Neuronal stem cell (in vitro differentiated cells): Measurements from ENCODE around the gene NPR1.

Experiments used
- DNase-seq: peaks from one replicate; pipeline ENCODE4 v3.0.0-alpha.2; 2013; ENCODE audit warnings: low spot score
- H2AFZ ChIP-seq: one replicate; pipeline ENCODE4 v1.6.1; 2013; ENCODE audit warnings: mild to moderate bottlenecking, low read length, inconsistent platforms
- H2AK5ac ChIP-seq: 2 replicates; pipeline ENCODE4 v1.6.1; 2013; ENCODE audit warnings: low read depth, mild to moderate bottlenecking, inconsistent platforms, low read length, moderate library complexity, mixed read lengths
- H2BK120ac ChIP-seq: 2 replicates; pipeline ENCODE4 v1.6.1; 2013; ENCODE audit warnings: low read depth, mild to moderate bottlenecking, inconsistent platforms, low read length, moderate library complexity, mixed read lengths
- H2BK12ac ChIP-seq: one replicate; pipeline ENCODE4 v1.6.1; 2013; ENCODE audit warnings: low read length, inconsistent platforms
- H2BK15ac ChIP-seq: 2 replicates; pipeline ENCODE4 v1.6.1; 2013; ENCODE audit warnings: mild to moderate bottlenecking, low read length, inconsistent platforms, mixed read lengths
- H2BK5ac ChIP-seq: one replicate; pipeline ENCODE4 v1.6.1; 2013; ENCODE audit warnings: inconsistent platforms, mild to moderate bottlenecking, low read length, moderate library complexity
- H3K14ac ChIP-seq: one replicate; pipeline ENCODE4 v1.6.1; 2013; ENCODE audit warnings: low read length, inconsistent platforms
- H3K18ac ChIP-seq: 2 replicates; pipeline ENCODE4 v1.6.1; 2013; ENCODE audit warnings: low read length, inconsistent platforms
- H3K23ac ChIP-seq: 2 replicates; pipeline ENCODE4 v1.6.1; 2013; ENCODE audit warnings: low read depth, mild to moderate bottlenecking, mixed read lengths, low read length, inconsistent platforms; ENCODE audit not compliant: poor library complexity
- H3K27ac ChIP-seq: replicated peaks from 3 replicates; pipeline ENCODE4 v1.5.1; 2013; ENCODE audit warnings: low read length, inconsistent platforms
- H3K27me3 ChIP-seq, 3 experiments: 2 replicates each; pipeline ENCODE4 v1.6.1; 2013; ENCODE audit warnings: low read length in 3 of 3, mild to moderate bottlenecking in 2 of 3, inconsistent platforms in 1 of 3, low read depth in 1 of 3, mixed read lengths in 1 of 3, moderate library complexity in 1 of 3; ENCODE audit not compliant: control insufficient read depth in 3 of 3, insufficient read depth in 3 of 3
- H3K36me3 ChIP-seq, 2 donors: replicated peaks in 1 of 2; 2 replicates each; pipeline ENCODE4 v1.6.1; 2013; ENCODE audit warnings: low read length in 2 of 2; ENCODE audit not compliant: control insufficient read depth in 2 of 2, insufficient read depth in 2 of 2
- H3K4ac ChIP-seq: 2 replicates; pipeline ENCODE4 v1.6.1; 2013; ENCODE audit warnings: inconsistent platforms, mild to moderate bottlenecking, low read length, moderate library complexity
- H3K4me1 ChIP-seq, 2 donors: 1 replicate in 1 of 2; 2 replicates in 1 of 2; pipeline ENCODE4 v1.6.1; 2013; ENCODE audit warnings: low read length in 2 of 2, low read depth in 1 of 2; ENCODE audit not compliant: control insufficient read depth in 2 of 2, insufficient read depth in 1 of 2
- H3K4me2 ChIP-seq: one replicate; pipeline ENCODE4 v1.6.1; 2013; ENCODE audit warnings: mild to moderate bottlenecking, low read length, inconsistent platforms; ENCODE audit not compliant: insufficient read depth, poor library complexity, severe bottlenecking
- H3K4me3 ChIP-seq, 2 donors: 2 replicates each; pipeline ENCODE4 v1.5.1; 2013; ENCODE audit warnings: low read length in 2 of 2, mild to moderate bottlenecking in 2 of 2, inconsistent platforms in 1 of 2, moderate library complexity in 1 of 2
- H3K79me1 ChIP-seq: one replicate; pipeline ENCODE4 v1.6.1; 2013; ENCODE audit warnings: low read depth, mild to moderate bottlenecking, inconsistent platforms, low read length, moderate library complexity
- H3K9ac ChIP-seq: one replicate; pipeline ENCODE4 v1.6.1; 2013; ENCODE audit warnings: mild to moderate bottlenecking, low read depth, low read length, inconsistent platforms; ENCODE audit not compliant: poor library complexity
- H3K9me3 ChIP-seq, 2 donors: replicated peaks in 1 of 2; 2 replicates each; pipeline versions ENCODE3 to v1.6.1; 2013; ENCODE audit warnings: low read length in 2 of 2, mild to moderate bottlenecking in 2 of 2, inconsistent platforms in 1 of 2, low read depth in 1 of 2, mixed read lengths in 1 of 2, moderate library complexity in 1 of 2; ENCODE audit not compliant: control insufficient read depth in 2 of 2, insufficient read depth in 1 of 2
- H4K8ac ChIP-seq: one replicate; pipeline ENCODE4 v1.6.1; 2013; ENCODE audit warnings: low read depth, mild to moderate bottlenecking, inconsistent platforms, low read length, moderate library complexity
- H4K91ac ChIP-seq: one replicate; pipeline ENCODE4 v1.6.1; 2013; ENCODE audit warnings: low read length, low read depth, mild to moderate bottlenecking, inconsistent platforms; ENCODE audit not compliant: poor library complexity
- WGBS, 2 donors: extraction: QIAGEN DNeasy Blood & Tissue Kit; methylation state at CpG; one replicate each; pipeline ENCODE4 v1.1.7; 2013; ENCODE audit warnings: missing lambda C conversion rate in 2 of 2, mixed read lengths in 1 of 2; ENCODE audit not compliant: insufficient read length in 2 of 2, insufficient replicate concordance in 1 of 2; ENCODE audit errors: extremely low coverage in 2 of 2; 5-methylcytosine and 5-hydroxymethylcytosine counted together

NPR1 gene

DNA sequence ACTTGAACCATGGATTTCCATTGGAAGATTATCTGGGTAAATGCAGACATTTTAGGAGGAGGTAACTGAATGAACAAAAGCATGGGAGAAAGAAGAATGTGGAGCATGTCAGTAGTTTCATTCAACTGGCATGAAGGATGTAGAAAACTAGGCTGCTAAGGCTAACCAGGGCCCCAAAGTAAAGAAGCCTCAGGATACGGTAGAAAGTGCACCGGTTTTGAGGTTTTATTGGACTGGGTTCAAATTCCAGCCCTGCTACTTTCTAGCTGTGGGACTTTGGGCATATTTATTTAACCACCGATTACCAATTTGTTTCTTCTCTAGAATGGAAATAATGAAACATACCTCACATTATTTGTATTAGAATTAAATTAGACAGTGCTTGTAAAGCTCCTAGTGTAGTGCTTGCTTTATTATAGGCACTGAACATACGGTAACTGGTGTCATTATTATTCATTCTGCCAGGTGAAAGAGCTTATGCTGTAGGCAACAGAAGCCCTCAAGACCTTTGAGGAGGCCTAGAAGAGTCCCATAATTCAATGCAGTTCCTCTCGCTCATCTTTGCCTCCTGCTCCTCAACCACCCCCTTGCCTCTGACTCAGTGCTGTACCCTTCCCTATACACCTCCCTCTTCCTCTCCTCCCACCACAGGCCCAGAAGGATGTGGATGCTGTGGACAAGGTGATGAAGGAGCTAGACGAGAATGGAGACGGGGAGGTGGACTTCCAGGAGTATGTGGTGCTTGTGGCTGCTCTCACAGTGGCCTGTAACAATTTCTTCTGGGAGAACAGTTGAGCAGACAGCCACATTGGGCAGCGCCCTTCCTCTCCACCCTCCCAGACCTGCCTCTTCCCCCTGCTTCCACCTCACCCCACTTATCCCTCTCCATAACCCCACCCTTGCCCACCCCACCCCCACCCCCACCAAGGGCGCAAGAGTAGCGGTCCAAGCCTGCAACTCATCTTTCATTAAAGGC, 47.2 kb upstream of the NPR1 start:
- Histone ChIP-seq H3K18ac (no peak overlapping the region), H2AK5ac (no peak overlapping the region), H3K36me3 (peaks cover 1 to 14% of the 10 kb centered on the region in 2 donors), H2AFZ (no peak overlapping the region), H2BK15ac (no peak overlapping the region), H3K23ac (no peak overlapping the region), H2BK12ac (no peak overlapping the region), H3K4me3 (no peak overlapping the region), H3K4ac (no peak overlapping the region), H4K8ac (no peak overlapping the region), H3K14ac (no peak overlapping the region), H3K9ac (no peak overlapping the region), H3K9me3 (peaks cover 0 to 12% of the 10 kb centered on the region in 2 donors), H3K27ac (no peak overlapping the region), H4K91ac (no peak overlapping the region), H3K4me1 (peaks cover 13 to 18% of the 10 kb centered on the region in 2 donors), H2BK120ac (no peak overlapping the region), H3K27me3 (no peaks in the 10 kb centered on the region), H3K79me1 (peaks cover under 1% of the 10 kb centered on the region), H3K4me2 (no peak overlapping the region), H2BK5ac (no peak overlapping the region)
- WGBS, 2 donors = no CpG with 5 or more reads among the region's 10 CpGs
- no peak for DNase-seq

DNA sequence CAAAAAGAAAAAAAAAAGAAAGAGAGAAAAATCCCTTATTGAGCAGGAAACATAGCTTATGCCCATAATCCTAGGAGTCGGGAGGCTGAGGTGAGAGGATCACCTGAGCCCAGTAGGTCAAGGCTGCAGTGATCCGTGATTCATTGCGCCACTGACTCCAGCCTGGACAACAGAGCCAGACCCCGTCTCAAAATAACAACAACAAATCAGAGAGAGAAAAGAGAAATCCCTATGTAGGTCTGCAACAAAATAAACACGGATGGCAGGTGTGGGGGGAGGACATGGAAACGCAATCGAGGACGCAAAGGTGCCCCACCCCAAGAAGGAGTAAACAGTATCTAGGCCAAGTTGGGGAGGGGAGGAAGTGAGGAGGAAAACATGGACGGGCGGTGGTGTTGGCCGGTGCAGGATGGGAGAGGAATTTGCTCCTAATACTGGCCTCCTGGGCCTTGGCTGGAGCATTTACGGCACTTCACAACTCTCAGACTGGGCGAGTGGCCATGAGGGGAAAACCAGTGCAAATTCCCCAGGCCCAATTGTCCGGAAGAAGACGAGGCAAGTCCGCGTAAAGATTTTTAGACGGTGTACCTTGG, 45.2 kb upstream of the NPR1 start:
- H4K8ac ChIP-seq = no peak overlapping the region
- H2BK15ac ChIP-seq = no peak overlapping the region
- H2AK5ac ChIP-seq = peak overlapping the region; percentile 5
- no peak overlapping the region for H3K9ac ChIP-seq
- H3K23ac ChIP-seq = no peak overlapping the region
- no peak for DNase-seq
- peak overlapping the region; percentile 78 for H2AFZ ChIP-seq
- H3K9me3 ChIP-seq = peaks cover 0 to 13% of the 10 kb centered on the region in 2 donors
- H3K27me3 ChIP-seq = no peaks in the 10 kb centered on the region
- H3K4me2 ChIP-seq = no peak overlapping the region
- peak overlapping the region; percentile 100 for H2BK5ac ChIP-seq
- H3K18ac ChIP-seq = peak overlapping the region; percentile 5
- H2BK12ac ChIP-seq = no peak overlapping the region
- no peak overlapping the region for H2BK120ac ChIP-seq
- no peak overlapping the region for H3K4ac ChIP-seq
- peaks cover 13 to 33% of the 10 kb centered on the region in 2 donors for H3K36me3 ChIP-seq
- H3K4me3 ChIP-seq = peak overlapping the region in 1 of 2 donors; percentile 80
- H3K4me1 ChIP-seq = peaks cover 3 to 8% of the 10 kb centered on the region in 2 donors
- no CpG with 5 or more reads among the region's 18 CpGs for WGBS, 2 donors
- H3K27ac ChIP-seq = no peak overlapping the region
- H3K79me1 ChIP-seq = peaks cover 3% of the 10 kb centered on the region
- no peak overlapping the region for H3K14ac ChIP-seq
- H4K91ac ChIP-seq = no peak overlapping the region

DNA sequence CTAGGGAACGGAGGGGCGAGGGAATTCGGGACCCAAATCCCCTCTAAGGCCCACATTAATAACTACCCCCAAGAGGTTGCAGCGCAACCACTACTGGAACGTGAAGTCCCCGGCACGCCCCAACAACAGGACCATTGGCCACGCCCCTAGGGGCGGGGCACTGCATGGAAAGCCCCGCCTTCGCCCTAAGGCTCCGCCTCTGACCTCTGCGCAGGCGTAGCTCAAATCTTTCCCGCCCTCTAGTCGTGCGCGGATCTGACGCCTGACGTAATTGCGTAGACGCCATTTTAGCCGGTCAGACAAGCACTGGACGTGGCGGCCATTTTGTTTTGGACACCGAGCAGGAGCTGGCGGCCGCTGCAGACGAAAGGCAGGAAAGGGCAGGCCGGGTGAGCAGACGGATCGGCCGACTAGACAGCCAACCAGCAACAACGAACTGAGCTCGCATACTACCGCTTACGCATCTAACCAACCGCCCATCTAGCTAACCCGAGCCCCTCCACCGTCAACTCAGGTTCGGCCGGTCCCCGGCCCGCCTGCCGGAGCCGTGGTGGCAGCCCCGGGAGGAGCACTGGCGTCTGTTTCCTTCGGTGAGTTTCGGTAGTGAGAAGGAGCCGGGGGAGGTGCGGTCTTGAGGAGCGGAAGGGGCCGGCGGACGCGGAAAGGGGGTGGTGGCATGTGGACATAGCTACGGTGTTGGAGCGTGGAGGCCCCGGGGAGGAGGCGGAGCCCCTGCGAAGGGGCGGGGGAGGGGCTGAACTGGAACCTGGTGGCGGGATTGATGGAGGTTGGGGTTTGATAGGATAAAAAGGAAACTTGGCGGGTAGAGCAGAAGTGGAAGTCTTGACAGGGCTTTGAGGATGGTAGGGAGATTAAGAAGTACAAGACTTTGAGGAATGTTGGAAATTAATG, 44.5 kb upstream of the NPR1 start, which contains the start of gene CHTOP:
Gene CHTOP (plus strand): TSS at position 313 of the 912 bp plus-strand sequence. CDS start 2,523 bp downstream, outside the sequence.
- Histone ChIP-seq H2AK5ac (peak within 1 kb of the TSS; percentile 100), H3K27ac (peak within 1 kb of the TSS; percentile 100), H2BK12ac (no peak within 1 kb of the TSS), H3K9me3 (peaks cover 0 to 13% of the 10 kb centered on the region in 2 donors), H3K18ac (peak within 1 kb of the TSS; percentile 100), H3K4me3 (peak within 1 kb of the TSS; percentile 80 to 91), H3K23ac (peak within 1 kb of the TSS; percentile 97), H4K8ac (peak within 1 kb of the TSS; percentile 84), H2AFZ (peak within 1 kb of the TSS; percentile 80), H3K27me3 (no peaks in the 10 kb centered on the region), H2BK15ac (peak within 1 kb of the TSS; percentile 82), H2BK5ac (peak within 1 kb of the TSS; percentile 100), H3K36me3 (peaks cover 15 to 41% of the 10 kb centered on the region in 2 donors), H3K14ac (peak within 1 kb of the TSS; percentile 99), H3K9ac (peak within 1 kb of the TSS; percentile 100), H4K91ac (peak within 1 kb of the TSS; percentile 100), H3K4me1 (peaks cover 1 to 8% of the 10 kb centered on the region in 2 donors), H3K4ac (peak within 1 kb of the TSS; percentile 100), H3K4me2 (peak within 1 kb of the TSS; percentile 74), H2BK120ac (peak within 1 kb of the TSS; percentile 57), H3K79me1 (peaks cover 3% of the 10 kb centered on the region)
- DNase-seq = peak; percentile 98
- no CpG with 5 or more reads among the region's 65 CpGs for WGBS, 2 donors
